NCI-H1436 treated with DMSO at 0.1 percent for 48 hours (cell line): ENCODE data around the gene CUX1.
"Not testable (repeated sequence)": the region's sequence is repeated elsewhere in the genome, so short reads cannot be mapped to it uniquely, and the experiment has no call there.

Experiments
- DNase-seq: peaks from one replicate; lab custom pipeline; 2025; lab: John Stamatoyannopoulos, UW

CUX1 gene

DNA sequence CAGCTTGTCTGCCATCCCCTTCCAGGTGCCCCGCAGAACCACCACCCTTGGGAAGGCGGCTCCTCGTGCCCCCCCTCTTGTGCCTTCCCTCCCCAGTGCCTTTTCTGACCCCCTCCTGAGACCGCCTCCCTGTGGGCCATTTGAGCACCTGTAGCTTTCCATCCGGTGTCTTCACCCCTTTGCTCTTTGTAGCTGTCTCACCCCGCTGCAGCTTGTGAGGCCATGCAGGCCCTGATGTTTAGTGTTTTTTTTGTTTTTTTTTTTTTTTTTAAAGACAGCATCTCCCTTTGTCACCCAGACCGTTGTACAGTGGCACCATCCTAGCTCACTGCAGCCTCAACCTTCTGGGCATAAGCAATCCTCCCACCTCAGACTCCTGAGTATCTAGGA, 52.5 kb downstream of the CUX1 start:
- DNase-seq: no peak

DNA sequence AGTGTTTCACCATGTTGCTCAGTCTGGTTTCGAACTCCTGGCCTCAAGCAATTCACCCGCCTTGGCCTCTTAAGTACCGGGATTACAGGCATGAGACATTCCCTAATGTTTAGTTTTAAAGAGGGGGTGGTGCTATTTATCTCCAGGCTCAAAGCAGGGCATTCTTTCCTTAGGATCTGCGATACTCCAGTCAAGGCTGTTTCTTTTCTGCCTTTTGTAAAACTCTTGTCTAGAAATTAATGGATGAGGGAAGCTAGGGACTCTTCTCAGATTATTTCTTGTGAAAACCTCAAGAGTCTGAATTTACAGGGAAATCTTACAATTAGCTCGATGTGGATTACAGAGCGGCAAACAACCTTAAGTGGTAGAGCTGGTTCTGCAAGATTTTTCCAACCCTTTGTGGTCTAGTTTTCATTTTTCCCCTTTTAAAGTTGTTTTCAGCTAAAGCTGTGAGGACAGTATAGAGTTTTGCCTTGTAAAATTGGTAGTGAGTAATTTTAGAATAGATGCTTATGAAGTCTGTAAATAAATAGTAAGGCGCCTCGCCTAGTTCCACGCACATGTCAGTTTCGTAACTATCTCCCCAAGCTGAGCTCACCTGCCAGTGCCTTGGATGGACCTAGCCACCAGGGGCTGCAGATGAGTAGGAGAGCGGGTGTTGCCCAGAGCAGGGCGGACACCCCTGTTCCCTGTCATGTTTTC, 53.1 kb downstream of the CUX1 start:
- no peak for DNase-seq

DNA sequence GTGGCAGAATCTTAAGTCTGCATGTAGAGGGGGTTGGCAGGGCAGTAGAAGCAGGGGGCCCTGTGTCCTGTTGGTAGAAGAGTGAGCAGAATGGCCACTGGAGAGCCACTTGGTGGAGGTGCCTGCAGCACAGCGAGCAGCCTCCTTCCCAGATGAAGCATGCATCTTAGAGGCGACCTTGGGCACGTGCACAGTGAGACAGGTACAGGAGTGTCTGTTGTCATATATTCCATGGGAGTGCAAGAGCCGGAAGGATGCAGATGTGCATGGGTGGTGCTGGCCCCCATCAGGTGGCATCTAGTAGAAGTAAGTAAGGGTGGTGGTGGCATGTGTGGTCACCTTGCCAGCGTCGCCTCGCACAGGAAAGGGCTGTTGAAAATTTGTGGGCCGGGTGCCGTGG, 53.9 kb downstream of the CUX1 start:
- no peak for DNase-seq

DNA sequence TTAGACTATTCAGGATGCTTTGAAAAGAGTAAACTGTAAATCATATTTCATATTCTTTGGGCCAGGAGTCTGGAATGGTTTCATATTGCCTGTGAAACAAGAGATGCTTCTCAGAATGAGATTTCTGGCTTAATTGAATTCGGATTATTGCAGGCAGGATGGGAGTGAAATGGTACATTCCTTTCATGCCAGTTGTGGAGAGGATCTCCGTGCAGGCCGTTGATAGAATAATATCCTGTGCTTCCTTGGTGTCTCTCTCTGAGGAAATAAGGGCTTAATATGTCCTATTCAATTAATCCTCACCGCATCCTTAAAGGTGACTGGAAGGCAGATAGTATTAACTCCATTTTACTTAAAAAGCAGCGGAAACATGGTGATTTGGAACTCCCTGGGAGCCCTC, 56.6 kb downstream of the CUX1 start:
- no peak for DNase-seq

DNA sequence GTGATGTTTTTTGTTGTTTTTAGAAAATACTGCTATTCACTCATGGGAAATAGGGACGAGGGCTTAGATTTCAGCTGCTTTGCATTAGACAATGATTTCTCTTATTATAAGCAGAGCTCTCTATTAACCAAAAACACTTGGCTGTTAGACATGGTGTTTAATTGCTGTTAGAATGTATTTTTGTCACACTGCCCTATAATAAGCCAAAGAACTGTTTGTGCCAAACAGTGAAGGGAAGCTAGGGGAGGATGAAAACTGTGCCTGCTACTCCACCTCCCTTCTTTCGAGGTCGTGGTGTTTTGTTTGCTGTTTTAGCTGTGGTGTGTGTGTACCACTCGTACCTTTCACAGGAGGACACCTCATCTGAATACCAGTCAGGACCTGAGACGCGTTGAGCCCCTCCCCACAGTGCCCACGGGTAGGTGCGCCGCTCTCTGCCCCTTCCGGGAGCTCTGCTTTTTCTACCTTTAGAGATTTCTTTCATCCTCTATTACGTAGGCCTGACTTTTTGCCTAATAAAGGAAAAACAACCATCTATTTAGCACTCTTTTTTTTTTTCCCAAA, 57.9 kb downstream of the CUX1 start:
- DNase-seq: no peak

DNA sequence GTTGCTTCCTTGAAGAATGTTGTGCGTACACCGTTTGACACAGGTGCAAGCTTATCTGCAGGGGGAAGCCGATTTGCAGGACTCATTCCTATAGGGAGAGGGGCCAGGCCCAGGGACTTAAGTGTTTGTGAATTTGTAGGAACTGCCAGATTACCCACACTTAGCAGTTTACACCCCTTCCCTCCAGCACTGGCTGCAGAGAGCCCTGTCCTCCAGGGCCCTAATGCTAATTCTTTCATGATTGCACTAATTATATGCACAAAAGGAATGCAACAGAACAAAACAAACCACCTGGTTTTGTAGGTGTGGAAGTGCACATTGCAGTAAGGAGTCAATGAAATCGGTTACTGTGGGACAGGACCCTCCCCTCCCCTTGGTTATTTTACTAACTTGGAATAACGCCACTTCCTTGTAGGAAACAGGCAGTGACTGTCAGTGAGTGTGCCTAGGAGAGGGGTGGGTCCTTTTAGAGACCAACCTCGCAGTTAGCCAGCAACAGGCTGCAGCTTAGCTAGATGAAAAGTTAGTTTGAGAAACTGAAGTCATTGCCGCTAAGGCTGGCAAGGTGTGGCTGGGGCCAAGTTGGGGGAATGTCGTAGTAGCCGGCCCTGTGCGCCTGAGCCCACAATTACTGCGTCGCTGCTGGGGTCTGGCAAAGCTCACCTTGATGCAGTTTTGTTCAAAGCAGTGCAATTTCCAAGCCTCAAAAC, 60.6 kb downstream of the CUX1 start:
- DNase-seq: no peak

DNA sequence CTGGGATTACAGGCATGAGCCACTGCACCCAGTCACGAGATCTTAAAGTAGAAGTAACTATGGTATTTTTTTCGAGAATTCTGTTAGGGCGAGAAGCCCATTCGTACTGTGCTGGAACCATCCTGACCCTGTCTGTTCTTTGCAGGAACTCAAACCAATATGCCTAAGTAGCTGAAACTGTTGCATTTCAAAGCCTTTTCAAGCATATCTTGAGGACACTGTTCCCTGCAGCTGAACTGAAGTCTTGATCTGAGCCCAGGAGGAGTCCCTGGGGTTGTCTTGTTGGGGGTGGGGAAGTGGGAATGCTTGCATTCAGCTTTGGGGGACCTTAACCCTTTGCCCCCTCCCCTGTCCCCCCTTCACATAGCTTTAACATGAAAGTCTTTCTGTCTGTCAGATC, 61.5 kb downstream of the CUX1 start:
- DNase-seq: no peak

DNA sequence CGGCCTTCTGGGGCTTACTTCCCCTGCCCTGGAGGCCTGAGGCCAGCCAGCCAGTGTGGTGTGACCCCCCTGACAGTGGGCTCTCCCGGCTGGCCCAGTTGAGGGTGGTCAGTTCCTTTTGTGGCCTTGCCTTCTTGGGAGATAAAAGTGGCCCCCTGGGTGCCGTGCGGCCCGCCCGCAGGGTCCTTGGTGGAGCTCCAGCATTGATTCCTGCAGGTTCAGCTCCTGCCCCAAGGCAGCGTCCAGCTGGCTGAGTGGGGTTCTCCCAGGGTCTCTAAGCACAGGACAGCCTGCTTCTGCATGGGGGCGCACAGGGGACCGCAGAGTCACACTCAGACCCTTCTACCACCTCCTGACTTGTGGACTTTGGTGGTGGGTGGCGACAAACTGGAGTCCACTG, 62.1 kb downstream of the CUX1 start:
- DNase-seq: no peak

DNA sequence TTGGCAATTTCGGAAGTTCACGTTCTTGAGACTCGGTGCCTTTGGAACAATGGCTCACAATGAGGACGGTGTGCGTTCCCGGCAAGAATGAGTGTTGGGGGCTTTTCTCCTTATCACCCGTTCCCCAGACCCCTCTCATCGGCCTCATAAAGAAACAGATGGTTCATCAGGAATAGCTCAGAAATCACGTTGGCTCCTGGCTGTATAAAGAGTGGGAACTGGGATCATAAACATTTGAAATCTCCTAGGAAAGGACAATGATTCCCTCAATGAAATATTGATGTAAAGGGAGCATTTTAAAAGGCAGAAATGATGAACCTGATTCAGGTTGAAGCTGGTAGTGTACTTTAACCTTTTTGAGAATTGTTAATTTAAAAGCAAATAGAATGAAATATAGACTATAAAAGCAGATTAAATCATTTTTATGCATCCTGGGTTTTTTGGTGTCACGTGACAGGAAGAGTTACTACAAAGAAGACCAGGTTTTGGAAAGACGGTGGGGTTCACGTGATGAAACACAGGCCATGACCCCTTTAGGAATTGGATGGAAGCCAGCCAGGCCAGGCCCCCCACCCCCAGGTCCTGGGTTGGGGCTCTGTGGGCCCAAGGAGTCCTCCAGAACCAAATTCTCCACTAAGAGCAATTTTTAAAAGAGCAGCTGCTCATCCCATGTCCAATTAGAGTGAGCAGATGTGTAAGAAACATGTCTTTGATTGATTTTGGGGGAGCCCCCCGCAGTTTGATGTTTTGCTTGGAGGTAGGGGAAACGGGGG, 63.0 kb downstream of the CUX1 start:
- DNase-seq: no peak

DNA sequence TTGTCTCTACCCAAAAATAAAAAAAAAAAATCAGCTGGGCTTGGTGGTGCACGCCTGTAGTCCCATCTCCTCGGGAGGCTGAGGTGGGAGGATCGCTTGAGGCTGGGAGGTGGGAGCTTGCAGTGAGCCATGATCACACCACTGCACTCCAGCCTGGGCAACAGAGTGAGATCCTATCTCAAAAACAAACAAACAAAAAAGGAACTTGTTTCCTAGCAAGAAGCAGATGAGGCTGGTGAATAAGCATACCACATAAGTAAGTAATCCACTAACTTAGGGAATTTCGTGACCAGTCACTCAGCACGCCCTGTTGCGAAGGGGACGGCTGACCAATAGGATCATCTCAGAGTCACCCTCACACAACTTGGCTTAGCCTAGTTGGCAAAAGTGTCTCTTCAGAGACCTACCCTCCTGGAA, 64.6 kb downstream of the CUX1 start:
- no peak for DNase-seq

DNA sequence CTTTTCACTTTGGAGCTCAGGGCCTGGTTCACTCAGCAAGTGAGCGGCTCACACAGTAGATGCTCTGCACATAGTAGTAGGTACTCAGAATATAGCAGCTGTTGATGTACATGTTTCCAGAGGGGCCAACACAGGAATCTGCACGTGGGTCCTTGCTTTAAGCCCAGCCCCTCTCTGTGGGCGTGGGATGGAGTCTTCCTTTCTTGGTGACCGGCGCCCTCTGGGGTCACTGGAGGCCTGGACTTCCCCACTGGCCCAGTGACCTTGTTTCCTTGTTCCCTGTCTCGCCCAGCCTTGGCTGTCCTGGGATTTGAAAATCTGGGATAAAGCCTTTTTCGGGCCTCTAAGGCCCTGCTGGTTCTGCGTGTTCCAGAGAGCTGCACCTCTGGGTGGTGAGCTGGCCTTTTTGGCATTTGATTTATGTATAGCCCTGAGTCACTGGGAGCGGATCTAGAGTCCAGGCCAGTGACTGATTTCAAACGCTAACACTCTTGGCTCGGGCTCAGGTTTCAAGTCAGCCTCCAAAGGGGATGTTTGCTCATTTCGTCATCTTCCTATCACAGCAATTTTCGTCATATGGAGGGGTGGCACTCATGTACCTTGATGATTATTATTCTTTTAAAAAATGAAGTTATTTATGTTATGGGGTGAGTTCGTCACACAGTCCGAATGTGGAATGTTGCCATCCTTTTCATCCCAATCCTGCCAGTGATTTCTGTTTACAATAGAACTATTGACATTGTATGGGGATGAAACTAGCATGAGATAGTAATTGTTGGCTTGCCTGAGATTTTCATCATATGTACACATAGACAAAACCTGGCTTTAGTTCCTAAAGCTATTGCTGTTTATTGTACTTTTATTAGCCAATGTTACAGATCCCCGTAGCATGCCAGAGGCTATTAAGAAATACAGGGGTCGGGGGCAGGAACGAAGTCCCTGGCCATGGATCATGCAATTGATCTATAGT, 65.5 kb downstream of the CUX1 start:
- DNase-seq: peak; percentile 35

DNA sequence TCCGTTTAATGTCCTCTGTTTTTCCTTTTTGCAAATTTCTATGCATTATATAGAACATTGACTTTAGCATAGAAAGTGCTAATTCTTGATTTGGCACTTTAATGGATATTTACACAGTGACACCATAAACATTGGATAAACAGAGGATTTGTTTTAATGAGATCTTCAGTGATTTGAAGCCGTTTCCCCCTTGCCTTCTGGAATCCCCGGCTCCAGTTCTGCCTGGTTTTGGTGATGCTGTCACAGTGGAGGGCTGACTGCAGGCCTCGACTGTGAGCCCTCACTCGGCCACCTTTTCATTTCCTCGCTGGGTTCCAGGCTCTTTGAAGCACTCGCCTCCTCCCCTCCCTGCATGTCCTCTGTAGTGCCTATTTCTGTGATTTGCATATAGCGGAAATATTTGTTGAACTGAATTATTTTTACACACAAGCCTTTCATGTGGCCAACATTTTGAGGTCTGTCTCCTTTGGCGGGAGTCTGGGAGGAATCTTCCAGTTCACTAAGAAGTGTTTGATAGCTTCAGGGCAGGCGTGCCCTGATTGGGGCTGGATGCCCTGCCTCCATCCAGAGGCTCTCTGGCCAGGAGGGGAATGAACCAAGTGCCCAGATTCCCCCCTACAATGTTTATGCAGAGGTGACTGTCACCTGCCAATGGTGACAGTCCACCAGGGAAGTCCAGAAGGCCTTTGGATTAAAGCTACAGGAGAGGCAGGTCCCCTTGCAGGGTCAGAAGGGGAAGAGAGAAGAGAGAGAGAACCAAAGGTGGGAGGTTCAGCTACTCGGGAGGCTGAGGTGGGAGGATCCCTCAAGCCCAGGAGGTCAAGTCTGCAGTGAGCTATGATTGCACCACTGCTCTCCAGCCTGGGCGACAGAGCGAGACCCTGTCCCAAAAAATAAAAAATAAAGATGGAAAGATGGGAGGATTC, 67.5 kb downstream of the CUX1 start:
- DNase-seq: no peak

DNA sequence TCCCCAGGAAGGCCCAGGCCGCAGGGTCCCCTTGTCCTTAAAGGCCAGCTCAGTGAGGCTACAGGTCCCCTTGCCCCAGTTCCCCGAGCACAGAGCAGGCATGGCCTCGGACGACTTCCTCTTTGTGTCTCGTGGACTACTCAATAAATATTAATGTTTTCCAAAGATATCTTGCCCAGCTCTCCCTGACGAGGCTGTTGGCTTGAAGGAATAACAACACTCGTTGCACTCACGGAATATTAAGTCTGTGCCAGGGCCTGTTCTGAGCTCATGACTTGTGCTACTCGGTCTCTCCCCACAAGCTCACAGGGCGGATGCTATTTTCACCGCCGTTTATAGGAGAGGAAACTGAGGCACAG, 68.2 kb downstream of the CUX1 start:
- no peak for DNase-seq

DNA sequence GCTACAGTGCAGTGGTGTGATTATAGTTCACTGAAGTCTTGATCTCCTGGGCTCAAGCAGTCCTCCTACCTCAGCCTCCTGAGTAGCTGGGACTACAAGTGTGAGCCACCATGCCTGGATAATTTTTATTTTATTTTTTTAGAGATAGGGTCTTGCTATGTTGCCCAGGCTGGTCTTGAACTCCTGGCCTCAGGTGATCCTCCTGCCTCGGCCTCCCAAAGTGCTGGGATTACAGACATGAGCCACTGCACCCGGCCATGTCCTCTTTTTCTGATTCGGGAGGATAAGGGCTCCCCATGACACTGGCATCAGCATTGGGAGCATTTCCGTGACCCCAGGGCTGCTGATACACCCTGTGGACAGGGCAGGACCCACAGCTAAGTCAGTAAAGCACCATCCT, 69.9 kb downstream of the CUX1 start:
- DNase-seq: not testable (repeated sequence)

DNA sequence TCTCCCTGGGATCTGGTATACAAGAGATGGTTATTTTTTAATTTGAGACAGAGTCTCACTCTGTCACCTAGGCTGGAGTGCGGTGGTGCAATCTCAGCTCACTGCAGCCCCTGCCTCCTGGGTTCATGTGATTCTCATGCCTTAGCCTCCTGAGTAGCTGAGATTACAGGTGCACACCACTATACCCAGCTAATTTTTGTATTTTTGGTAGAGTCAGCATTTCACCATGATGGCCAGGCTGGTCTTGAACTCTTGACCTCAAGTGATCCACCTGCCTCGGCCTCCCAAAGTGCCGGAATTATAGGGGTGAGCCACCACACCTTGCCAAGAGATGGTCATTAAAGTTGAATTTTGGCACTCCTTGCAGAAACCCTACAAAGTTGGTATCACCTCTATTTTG, 71.1 kb downstream of the CUX1 start:
- DNase-seq: not testable (repeated sequence)

DNA sequence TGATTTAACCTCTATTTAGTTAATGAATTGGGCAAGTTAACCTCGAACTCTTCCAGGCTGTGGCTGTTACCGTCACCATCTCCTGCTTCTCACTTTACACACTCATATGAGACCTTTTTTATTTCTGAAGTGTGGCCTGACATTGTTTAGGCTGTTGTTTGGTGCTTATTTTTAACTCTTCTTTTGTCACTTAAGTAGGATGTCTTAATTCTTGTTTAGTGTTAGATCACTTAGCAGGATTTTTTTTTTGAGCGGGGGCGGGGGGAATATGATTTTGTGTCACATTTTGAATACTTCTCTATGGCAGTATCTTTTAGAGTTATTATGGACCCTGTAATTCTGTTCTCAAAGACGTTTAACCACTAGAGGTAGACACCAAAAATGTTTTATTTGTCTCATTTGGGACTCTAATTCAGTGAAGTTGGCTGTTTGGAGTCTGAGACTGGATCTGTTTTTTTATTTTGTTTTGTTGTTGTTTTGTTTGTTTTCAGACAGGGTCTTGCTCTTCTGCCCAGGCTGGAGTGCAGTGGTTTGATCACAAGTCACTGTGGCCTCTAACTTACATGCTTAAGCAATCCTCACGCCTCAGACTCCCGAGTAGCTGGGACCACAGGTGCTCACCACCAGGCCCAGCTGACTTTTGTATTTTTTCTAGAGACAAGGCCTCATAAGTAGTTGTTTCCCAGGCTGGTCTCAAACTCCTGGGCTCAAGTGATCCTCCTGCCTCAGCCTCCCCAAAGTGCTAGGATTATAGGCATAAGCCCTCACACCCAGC, 73.5 kb downstream of the CUX1 start:
- no peak for DNase-seq

DNA sequence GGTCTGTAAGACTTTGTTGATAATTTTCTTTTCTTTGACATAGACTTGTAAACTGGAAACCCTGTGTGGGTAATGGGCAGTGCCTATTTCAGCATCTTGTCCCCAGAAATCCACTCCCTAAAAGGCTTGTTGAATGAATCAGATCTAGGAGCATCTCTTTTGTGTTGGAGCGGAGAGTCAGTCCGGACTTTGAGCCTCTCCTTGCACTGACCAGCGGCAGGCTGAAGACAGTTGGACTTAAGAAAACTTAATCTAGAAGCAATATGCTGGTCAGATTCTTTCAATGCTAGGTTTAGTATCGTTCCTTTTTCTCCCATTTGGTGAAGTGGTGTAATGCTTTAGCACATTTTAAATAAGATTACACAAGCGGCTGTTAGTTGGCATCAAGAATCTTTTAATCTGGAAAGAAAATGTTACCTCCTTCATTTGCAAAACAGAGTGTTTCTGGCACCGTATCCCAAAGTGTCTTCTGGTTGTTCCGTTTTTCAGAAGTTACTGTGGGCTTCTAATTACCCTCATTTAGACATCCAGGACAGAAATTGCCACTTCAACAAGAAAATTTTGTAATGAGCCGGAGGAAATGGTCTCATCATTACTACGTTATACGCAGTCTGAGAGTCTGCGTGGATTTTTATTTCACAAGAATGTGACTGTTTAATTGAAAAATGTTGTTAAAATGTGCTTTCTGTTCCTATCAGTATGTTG, 74.7 kb downstream of the CUX1 start:
- no peak for DNase-seq

DNA sequence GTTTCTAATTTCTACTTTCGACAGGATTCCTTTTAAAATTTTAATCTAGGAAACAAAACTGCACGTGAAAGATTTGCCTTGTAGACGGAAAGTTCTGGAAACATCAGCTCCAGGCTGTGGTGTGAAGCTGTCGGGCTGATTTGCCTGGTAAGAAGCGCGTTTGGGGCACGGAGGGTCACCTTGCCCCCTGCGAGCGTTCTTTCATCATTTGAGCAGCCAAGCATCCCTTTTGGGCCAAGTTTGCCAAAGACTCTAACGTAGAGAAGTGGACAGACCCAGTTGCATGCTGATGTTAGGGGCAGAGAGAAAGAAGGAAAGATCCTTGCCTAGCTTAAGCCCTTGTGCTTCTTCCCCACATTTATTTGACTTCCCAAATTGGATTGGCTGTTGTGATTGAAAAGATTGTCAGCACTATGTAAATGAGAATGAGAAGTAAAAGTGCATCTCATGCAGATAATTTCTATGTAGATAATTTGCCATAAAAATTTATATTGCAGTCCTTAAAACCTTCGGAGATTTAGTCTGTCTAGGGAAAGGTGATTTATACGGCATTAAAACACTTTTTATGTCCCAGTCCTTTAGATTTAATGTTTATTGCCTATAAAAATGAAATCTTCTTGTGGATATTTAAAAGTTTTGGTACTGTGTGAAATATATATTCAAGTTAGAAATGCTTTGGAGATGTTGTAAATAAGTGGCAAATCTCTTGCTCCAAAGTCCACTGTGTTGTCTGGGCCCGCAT, 76.1 kb downstream of the CUX1 start:
- no peak for DNase-seq
